Ishikawa (cell line): ENCODE measurements around the gene PLCD1.

Experiments used
- FOXM1 ChIP-seq: IDR thresholded peaks from 2 replicates; pipeline ENCODE4 v1.6.1; 2012; ENCODE audit warnings: low read depth, borderline replicate concordance
- TEAD4 ChIP-seq: IDR thresholded peaks from 2 replicates; pipeline ENCODE4 v1.6.1; 2012
- YY1 ChIP-seq: IDR thresholded peaks from 2 replicates; pipeline ENCODE4 v1.6.1; 2012; ENCODE audit warnings: low read depth
- TF ChIP-seq, protein P1 (sequence below): IDR thresholded peaks from 2 replicates; pipeline ENCODE4 v1.6.1; 2012; ENCODE audit warnings: low read depth, mild to moderate bottlenecking
- TF ChIP-seq, protein P2 (sequence below): IDR thresholded peaks from 2 replicates; pipeline ENCODE4 v1.6.1; 2012

DNA sequence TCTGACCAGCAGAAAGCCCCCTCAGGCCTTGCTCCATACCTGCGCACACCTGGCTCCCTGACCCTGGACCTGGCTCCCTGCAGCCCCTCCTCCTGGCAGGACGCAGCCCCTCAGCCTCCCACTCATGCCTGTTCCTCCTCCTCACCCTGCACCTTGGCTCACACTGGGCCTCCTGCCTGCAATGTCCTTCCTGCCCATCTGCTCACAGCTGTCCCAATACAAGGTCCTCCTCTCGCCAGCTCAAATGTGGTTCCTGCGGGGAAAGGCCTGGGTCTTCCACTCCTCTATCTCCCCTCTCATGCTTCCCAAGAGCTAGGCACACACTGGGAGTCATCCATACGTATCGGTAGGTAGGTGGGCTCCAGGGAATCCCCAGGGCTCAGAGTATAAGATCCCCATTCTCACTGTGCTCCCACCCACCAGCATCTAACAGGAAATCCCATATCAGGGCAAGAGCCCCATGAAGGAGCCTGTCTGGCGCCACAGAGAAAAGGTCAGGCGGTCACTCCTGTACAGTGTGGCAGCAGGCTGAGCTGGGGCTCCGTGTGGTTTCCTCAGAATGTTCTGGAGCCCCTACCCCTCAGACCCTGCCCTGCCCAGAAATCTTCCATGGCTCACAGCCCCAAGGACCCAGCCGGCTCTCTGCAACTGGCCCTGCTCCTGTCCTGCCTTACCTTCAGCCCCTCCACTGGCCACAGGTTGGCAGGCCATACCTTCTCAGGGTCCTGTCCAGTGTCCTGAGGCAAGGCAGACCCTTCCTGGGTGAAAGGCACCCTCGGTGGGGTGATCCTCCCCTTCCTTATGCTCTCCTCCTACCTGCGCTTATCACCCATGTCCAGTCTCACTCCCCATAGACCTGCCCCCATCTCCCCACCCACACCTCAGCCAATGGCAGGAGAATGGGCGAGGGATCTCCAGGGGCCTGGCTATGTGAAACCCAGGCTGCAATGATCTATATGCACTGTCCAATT lies 10.9 kb downstream of the PLCD1 start:
- TF ChIP-seq TEAD4 (no peak), YY1 (no peak), FOXM1 (no peak)
- TF ChIP-seq, protein P1, sequence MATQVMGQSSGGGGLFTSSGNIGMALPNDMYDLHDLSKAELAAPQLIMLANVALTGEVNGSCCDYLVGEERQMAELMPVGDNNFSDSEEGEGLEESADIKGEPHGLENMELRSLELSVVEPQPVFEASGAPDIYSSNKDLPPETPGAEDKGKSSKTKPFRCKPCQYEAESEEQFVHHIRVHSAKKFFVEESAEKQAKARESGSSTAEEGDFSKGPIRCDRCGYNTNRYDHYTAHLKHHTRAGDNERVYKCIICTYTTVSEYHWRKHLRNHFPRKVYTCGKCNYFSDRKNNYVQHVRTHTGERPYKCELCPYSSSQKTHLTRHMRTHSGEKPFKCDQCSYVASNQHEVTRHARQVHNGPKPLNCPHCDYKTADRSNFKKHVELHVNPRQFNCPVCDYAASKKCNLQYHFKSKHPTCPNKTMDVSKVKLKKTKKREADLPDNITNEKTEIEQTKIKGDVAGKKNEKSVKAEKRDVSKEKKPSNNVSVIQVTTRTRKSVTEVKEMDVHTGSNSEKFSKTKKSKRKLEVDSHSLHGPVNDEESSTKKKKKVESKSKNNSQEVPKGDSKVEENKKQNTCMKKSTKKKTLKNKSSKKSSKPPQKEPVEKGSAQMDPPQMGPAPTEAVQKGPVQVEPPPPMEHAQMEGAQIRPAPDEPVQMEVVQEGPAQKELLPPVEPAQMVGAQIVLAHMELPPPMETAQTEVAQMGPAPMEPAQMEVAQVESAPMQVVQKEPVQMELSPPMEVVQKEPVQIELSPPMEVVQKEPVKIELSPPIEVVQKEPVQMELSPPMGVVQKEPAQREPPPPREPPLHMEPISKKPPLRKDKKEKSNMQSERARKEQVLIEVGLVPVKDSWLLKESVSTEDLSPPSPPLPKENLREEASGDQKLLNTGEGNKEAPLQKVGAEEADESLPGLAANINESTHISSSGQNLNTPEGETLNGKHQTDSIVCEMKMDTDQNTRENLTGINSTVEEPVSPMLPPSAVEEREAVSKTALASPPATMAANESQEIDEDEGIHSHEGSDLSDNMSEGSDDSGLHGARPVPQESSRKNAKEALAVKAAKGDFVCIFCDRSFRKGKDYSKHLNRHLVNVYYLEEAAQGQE = no peak
- TF ChIP-seq, protein P2, sequence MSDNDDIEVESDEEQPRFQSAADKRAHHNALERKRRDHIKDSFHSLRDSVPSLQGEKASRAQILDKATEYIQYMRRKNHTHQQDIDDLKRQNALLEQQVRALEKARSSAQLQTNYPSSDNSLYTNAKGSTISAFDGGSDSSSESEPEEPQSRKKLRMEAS = no peak
